Activated naive CD4-positive, alpha-beta T cell treated with Interleukin-2 at 50 U/mL for 16 hours (primary cell): Measurements from ENCODE around the gene NLGN4X.
"Not testable (repeated sequence)": the region's sequence is repeated elsewhere in the genome, so short reads cannot be mapped to it uniquely, and the experiment has no call there.

Experiments used
- DNase-seq: peaks from one replicate; pipeline ENCODE4 v3.0.0-alpha.2; 2020

The NLGN4X gene

GRCh38 chrX:6002056-6002455 is 226.6 kb downstream of the NLGN4X start:
- DNase-seq: no peak

- no peak for DNase-seq
Observed at GRCh38 chrX:5998901-5999300, 229.8 kb downstream of the NLGN4X start.

- no peak for DNase-seq
Observed at GRCh38 chrX:5998456-5998855, 230.2 kb downstream of the NLGN4X start.

- no peak for DNase-seq
Observed at GRCh38 chrX:5991393-5991792, 237.3 kb downstream of the NLGN4X start.

- DNase-seq: no peak
Observed at GRCh38 chrX:5979338-5979737, 249.3 kb downstream of the NLGN4X start.

GRCh38 chrX:5976332-5976731 is 252.3 kb downstream of the NLGN4X start:
- DNase-seq: no peak

GRCh38 chrX:5971300-5971699 is 257.4 kb downstream of the NLGN4X start:
- no peak for DNase-seq

- no peak for DNase-seq
Observed at GRCh38 chrX:5965406-5965805, 263.3 kb downstream of the NLGN4X start.

- DNase-seq: no peak
Observed at GRCh38 chrX:5959286-5959685, 269.4 kb downstream of the NLGN4X start.

- DNase-seq: no peak
Observed at GRCh38 chrX:5958523-5958922, 270.1 kb downstream of the NLGN4X start.

- no peak for DNase-seq
Observed at GRCh38 chrX:5957506-5957905, 271.2 kb downstream of the NLGN4X start.

- DNase-seq: no peak
Observed at GRCh38 chrX:5936438-5936837, 292.2 kb downstream of the NLGN4X start.

GRCh38 chrX:5928224-5928623 is 300.4 kb downstream of the NLGN4X start:
- no peak for DNase-seq

GRCh38 chrX:5916945-5917344 is 311.7 kb downstream of the NLGN4X start:
- no peak for DNase-seq

GRCh38 chrX:5915783-5916182 is 312.9 kb downstream of the NLGN4X start:
- DNase-seq: no peak

GRCh38 chrX:5907207-5907606 is 321.5 kb downstream of the NLGN4X start:
- no peak for DNase-seq

GRCh38 chrX:5903586-5904190 is 325.0 kb downstream of the NLGN4X start:
- not testable (repeated sequence) for DNase-seq

- no peak for DNase-seq
Observed at GRCh38 chrX:5898463-5898862, 330.2 kb downstream of the NLGN4X start.

GRCh38 chrX:5891378-5891777 is 337.3 kb downstream of the NLGN4X start:
- no peak for DNase-seq

GRCh38 chrX:5876984-5877596 is 351.6 kb downstream of the NLGN4X start:
- DNase-seq: no peak

- no peak for DNase-seq
Observed at GRCh38 chrX:5870238-5870637, 358.4 kb downstream of the NLGN4X start.

GRCh38 chrX:5869786-5870185 is 358.9 kb downstream of the NLGN4X start:
- no peak for DNase-seq

GRCh38 chrX:5867778-5868177 is 360.9 kb downstream of the NLGN4X start:
- no peak for DNase-seq

- DNase-seq: no peak
Observed at GRCh38 chrX:5857232-5857631, 371.4 kb downstream of the NLGN4X start.

- no peak for DNase-seq
Observed at GRCh38 chrX:5852941-5853340, 375.7 kb downstream of the NLGN4X start.
